Measurements from ENCODE around the gene XXYLT1.

DNA sequence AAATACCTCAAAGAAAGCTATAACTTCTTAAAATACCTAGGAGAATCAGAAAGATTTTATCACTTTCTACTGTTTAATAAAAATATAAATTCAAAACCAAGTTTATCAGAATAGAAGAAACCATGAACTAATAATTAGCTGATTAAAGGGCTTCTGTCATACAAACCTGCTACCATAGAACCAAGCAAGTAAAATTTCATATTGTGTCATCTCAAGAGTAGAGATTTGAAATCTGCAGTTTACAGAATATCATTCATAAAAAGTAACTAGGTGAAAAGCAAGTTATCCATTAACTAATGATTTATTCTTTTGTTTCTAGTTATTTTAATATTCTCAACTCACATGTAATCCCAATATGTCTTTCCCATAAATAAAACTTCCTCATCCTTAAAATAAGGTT lies 36.8 kb upstream of the XXYLT1 start:
- TF ChIP-seq ZNF561 (tag by site-specific recombination; IDR thresholded peaks at IDR 0.05; ENCODE audit: borderline replicate concordance), result no peak
- TF ChIP-seq, protein P1, sequence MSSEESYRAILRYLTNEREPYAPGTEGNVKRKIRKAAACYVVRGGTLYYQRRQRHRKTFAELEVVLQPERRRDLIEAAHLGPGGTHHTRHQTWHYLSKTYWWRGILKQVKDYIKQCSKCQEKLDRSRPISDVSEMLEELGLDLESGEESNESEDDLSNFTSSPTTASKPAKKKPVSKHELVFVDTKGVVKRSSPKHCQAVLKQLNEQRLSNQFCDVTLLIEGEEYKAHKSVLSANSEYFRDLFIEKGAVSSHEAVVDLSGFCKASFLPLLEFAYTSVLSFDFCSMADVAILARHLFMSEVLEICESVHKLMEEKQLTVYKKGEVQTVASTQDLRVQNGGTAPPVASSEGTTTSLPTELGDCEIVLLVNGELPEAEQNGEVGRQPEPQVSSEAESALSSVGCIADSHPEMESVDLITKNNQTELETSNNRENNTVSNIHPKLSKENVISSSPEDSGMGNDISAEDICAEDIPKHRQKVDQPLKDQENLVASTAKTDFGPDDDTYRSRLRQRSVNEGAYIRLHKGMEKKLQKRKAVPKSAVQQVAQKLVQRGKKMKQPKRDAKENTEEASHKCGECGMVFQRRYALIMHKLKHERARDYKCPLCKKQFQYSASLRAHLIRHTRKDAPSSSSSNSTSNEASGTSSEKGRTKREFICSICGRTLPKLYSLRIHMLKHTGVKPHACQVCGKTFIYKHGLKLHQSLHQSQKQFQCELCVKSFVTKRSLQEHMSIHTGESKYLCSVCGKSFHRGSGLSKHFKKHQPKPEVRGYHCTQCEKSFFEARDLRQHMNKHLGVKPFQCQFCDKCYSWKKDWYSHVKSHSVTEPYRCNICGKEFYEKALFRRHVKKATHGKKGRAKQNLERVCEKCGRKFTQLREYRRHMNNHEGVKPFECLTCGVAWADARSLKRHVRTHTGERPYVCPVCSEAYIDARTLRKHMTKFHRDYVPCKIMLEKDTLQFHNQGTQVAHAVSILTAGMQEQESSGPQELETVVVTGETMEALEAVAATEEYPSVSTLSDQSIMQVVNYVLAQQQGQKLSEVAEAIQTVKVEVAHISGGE (tag by site-specific recombination; conservative IDR thresholded peaks at IDR 0.05; ENCODE audit: low read depth), result no peak
- TF ChIP-seq ZNF223 (tag by site-specific recombination; IDR thresholded peaks at IDR 0.05), result no peak
- TF ChIP-seq, protein P2, sequence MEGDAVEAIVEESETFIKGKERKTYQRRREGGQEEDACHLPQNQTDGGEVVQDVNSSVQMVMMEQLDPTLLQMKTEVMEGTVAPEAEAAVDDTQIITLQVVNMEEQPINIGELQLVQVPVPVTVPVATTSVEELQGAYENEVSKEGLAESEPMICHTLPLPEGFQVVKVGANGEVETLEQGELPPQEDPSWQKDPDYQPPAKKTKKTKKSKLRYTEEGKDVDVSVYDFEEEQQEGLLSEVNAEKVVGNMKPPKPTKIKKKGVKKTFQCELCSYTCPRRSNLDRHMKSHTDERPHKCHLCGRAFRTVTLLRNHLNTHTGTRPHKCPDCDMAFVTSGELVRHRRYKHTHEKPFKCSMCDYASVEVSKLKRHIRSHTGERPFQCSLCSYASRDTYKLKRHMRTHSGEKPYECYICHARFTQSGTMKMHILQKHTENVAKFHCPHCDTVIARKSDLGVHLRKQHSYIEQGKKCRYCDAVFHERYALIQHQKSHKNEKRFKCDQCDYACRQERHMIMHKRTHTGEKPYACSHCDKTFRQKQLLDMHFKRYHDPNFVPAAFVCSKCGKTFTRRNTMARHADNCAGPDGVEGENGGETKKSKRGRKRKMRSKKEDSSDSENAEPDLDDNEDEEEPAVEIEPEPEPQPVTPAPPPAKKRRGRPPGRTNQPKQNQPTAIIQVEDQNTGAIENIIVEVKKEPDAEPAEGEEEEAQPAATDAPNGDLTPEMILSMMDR (tag by site-specific recombination; IDR thresholded peaks at IDR 0.05), result no peak
- TF ChIP-seq ZNF350 (tag by site-specific recombination; IDR thresholded peaks at IDR 0.05), result no peak

Data from HEK293 (cell line).